Fibroblast of skin of back (primary cell): ENCODE results near the gene HS3ST3A1.

Source experiments
- DNase-seq: peaks from one replicate; pipeline ENCODE4 v3.0.0-alpha.2; 2013

The HS3ST3A1 gene

GRCh38 chr17:13491491-13491890 lies 110.2 kb downstream of the HS3ST3A1 start:
- no peak for DNase-seq

GRCh38 chr17:13490906-13491482 lies 110.7 kb downstream of the HS3ST3A1 start:
- DNase-seq = peak; percentile 37

GRCh38 chr17:13490427-13490826 lies 111.3 kb downstream of the HS3ST3A1 start:
- no peak for DNase-seq

GRCh38 chr17:13485327-13485726 lies 116.4 kb downstream of the HS3ST3A1 start:
- peak; percentile 10 for DNase-seq

- peak; percentile 12 for DNase-seq
Observed at GRCh38 chr17:13484020-13484419, 117.7 kb downstream of the HS3ST3A1 start.

GRCh38 chr17:13480877-13481276 lies 120.9 kb downstream of the HS3ST3A1 start:
- no peak for DNase-seq

- DNase-seq = no peak
Observed at GRCh38 chr17:13478326-13478830, 123.4 kb downstream of the HS3ST3A1 start.

- DNase-seq = peak; percentile 18
Observed at GRCh38 chr17:13477180-13477611, 124.5 kb downstream of the HS3ST3A1 start.

GRCh38 chr17:13476720-13477119 lies 125.0 kb downstream of the HS3ST3A1 start:
- no peak for DNase-seq

GRCh38 chr17:13475574-13476223 lies 126.0 kb downstream of the HS3ST3A1 start:
- no peak for DNase-seq

- DNase-seq = peak; percentile 23
Observed at GRCh38 chr17:13474073-13474800, 127.5 kb downstream of the HS3ST3A1 start.

- no peak for DNase-seq
Observed at GRCh38 chr17:13465678-13466077, 136.1 kb downstream of the HS3ST3A1 start.

- DNase-seq = no peak
Observed at GRCh38 chr17:13462673-13463124, 139.0 kb downstream of the HS3ST3A1 start.

- DNase-seq = no peak
Observed at GRCh38 chr17:13462146-13462545, 139.6 kb downstream of the HS3ST3A1 start.

- no peak for DNase-seq
Observed at GRCh38 chr17:13460261-13461000, 141.3 kb downstream of the HS3ST3A1 start.

GRCh38 chr17:13457783-13458182 lies 143.9 kb downstream of the HS3ST3A1 start:
- no peak for DNase-seq
